Measurements from ENCODE around the gene CLEC18B.

GRCh38 chr16:74431516-74431915 lies 10.2 kb upstream of the CLEC18B start:
- TF ChIP-seq CTCF (IDR thresholded peaks at IDR 0.05) (no peak), POLR2A (IDR thresholded peaks at IDR 0.05) (no peak)
